ENCODE measurements around the gene PERM1. TPM values are rescaled to one million over a fixed set of nuclear protein-coding genes. Genes with fewer than 3 reads are reported as not detected.

PERM1 gene
- total and polyA plus RNA-seq, 9 of the 15 experiments (the other 6 are each of a cell fraction or from before 2014, with no cell fraction given): not detected

GRCh38 chr1:999725-1000356 is 17.9 kb upstream of the PERM1 start, which contains the start of gene HES4 (continued):
- TF ChIP-seq, protein P1, sequence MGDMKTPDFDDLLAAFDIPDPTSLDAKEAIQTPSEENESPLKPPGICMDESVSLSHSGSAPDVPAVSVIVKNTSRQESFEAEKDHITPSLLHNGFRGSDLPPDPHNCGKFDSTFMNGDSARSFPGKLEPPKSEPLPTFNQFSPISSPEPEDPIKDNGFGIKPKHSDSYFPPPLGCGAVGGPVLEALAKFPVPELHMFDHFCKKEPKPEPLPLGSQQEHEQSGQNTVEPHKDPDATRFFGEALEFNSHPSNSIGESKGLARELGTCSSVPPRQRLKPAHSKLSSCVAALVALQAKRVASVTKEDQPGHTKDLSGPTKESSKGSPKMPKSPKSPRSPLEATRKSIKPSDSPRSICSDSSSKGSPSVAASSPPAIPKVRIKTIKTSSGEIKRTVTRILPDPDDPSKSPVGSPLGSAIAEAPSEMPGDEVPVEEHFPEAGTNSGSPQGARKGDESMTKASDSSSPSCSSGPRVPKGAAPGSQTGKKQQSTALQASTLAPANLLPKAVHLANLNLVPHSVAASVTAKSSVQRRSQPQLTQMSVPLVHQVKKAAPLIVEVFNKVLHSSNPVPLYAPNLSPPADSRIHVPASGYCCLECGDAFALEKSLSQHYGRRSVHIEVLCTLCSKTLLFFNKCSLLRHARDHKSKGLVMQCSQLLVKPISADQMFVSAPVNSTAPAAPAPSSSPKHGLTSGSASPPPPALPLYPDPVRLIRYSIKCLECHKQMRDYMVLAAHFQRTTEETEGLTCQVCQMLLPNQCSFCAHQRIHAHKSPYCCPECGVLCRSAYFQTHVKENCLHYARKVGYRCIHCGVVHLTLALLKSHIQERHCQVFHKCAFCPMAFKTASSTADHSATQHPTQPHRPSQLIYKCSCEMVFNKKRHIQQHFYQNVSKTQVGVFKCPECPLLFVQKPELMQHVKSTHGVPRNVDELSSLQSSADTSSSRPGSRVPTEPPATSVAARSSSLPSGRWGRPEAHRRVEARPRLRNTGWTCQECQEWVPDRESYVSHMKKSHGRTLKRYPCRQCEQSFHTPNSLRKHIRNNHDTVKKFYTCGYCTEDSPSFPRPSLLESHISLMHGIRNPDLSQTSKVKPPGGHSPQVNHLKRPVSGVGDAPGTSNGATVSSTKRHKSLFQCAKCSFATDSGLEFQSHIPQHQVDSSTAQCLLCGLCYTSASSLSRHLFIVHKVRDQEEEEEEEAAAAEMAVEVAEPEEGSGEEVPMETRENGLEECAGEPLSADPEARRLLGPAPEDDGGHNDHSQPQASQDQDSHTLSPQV (IDR thresholded peaks at IDR 0.05): peak; percentile 32
- TF ChIP-seq L3MBTL2 (IDR thresholded peaks at IDR 0.05): peak; percentile 89
- TF ChIP-seq ZSCAN29 (IDR thresholded peaks at IDR 0.05): peak; percentile 89; the same call in 1 of the 2 replicates
- no peak for TF ChIP-seq ZNF551 (CRISPR knock-in tag; IDR thresholded peaks at IDR 0.05)
- TF ChIP-seq HMGN3 (IDR thresholded peaks at IDR 0.05; ENCODE audit: borderline replicate concordance, extremely low read depth, insufficient read length, low read depth, low read length): peak; percentile 2
- TF ChIP-seq GATAD2B (IDR thresholded peaks at IDR 0.05; ENCODE audit: borderline replicate concordance): peak; percentile 91
- peak; percentile 66; the same call in 1 of the 2 replicates for TF ChIP-seq ZNF75A (CRISPR knock-in tag; IDR thresholded peaks at IDR 0.05)
- 0 out of 2 replicates have a peak, but pooled peaks have one; percentile 35 for TF ChIP-seq PHF21A (IDR thresholded peaks at IDR 0.05; ENCODE audit: borderline replicate concordance, low read depth)
- peak; percentile 81 for TF ChIP-seq BHLHE40 (IDR thresholded peaks at IDR 0.05; ENCODE audit: low read length)
- TF ChIP-seq PHF8 (IDR thresholded peaks at IDR 0.05; ENCODE audit: borderline replicate concordance, low read length): 0 out of 2 replicates have a peak, but pooled peaks have one; percentile 15
- TF ChIP-seq CREM (IDR thresholded peaks at IDR 0.05; ENCODE audit: low read depth): peak; percentile 44; the same call in 1 of the 2 replicates
- TF ChIP-seq, protein P2, sequence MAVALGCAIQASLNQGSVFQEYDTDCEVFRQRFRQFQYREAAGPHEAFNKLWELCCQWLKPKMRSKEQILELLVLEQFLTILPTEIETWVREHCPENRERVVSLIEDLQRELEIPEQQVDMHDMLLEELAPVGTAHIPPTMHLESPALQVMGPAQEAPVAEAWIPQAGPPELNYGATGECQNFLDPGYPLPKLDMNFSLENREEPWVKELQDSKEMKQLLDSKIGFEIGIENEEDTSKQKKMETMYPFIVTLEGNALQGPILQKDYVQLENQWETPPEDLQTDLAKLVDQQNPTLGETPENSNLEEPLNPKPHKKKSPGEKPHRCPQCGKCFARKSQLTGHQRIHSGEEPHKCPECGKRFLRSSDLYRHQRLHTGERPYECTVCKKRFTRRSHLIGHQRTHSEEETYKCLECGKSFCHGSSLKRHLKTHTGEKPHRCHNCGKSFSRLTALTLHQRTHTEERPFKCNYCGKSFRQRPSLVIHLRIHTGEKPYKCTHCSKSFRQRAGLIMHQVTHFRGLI (CRISPR knock-in tag; IDR thresholded peaks at IDR 0.05): no peak
- peak; percentile 96 for TF ChIP-seq CXXC5 (CRISPR knock-in tag; IDR thresholded peaks at IDR 0.05)
- peak; percentile 69 for TF ChIP-seq RB1 (IDR thresholded peaks at IDR 0.05; ENCODE audit: low read depth)
- peak; percentile 70 for TF ChIP-seq PBX2 (CRISPR knock-in tag; IDR thresholded peaks at IDR 0.05; ENCODE audit: low read depth)
- no peak for TF ChIP-seq PBX2 (tag; conservative IDR thresholded peaks at IDR 0.05; ENCODE audit: low read depth)
- peak; percentile 79; the same call in 1 of the 2 replicates for TF ChIP-seq KDM2B (CRISPR knock-in tag; IDR thresholded peaks at IDR 0.05)
- TF ChIP-seq ZNF79 (CRISPR knock-in tag; IDR thresholded peaks at IDR 0.05; ENCODE audit: low read depth): no peak
- TF ChIP-seq FOXK2 (conservative IDR thresholded peaks at IDR 0.05 in 1 of 2, IDR thresholded peaks at IDR 0.05 in 1 of 2; ENCODE audit: low read depth in 2 of 2): no peak
- peak; percentile 80 for TF ChIP-seq MEIS2 (IDR thresholded peaks at IDR 0.05; ENCODE audit: partially characterized antibody)
- no peak for TF ChIP-seq ZNF197 (CRISPR knock-in tag; IDR thresholded peaks at IDR 0.05; ENCODE audit: low read depth)

Measured in K562 (cell line).